ENCODE results near the gene ANKRD17. TPM values are rescaled to one million over a fixed set of nuclear protein-coding genes. Genes with fewer than 3 reads are reported as not detected.

ANKRD17 gene
- total RNA-seq, 4 donors from 2014 or later, result 69.9 to 93.1 (median 74.3) TPM

- intact Hi-C loops (cut with DNase I; ENCODE audit: low total_unique reads) (no loop called here), in situ Hi-C loops (cut with MboI; ENCODE audit: low pct_ligation_motif_present in 1 of 4, low pct_unique_long_range_greater_than_20kb in 1 of 4, low sequenced_read_pairs in 3 of 4) (loop anchor here in 3 of 4 donors (10.0 to 25.0 kb wide), 2 partner anchors 177 to 190 kb away; partner anchors contain the start of gene COX18 (in 2 of the 3))
- no peak overlapping the region for H3K27ac ChIP-seq
- TF ChIP-seq EP300 (IDR thresholded peaks at IDR 0.05; ENCODE audit: low read depth), result no peak
- TF ChIP-seq POLR2AphosphoS5 (IDR thresholded peaks at IDR 0.05), result no peak
- TF ChIP-seq CTCF (IDR thresholded peaks at IDR 0.05), result no peak
- no peak for TF ChIP-seq POLR2A (IDR thresholded peaks at IDR 0.05)
- H3K4me1 ChIP-seq, result peaks cover 22 to 69% (median 40%) of the 10 kb centered on the region in 4 donors
- DNase-seq, result no peak
- peaks cover 0 to 5% (median 0%) of the 10 kb centered on the region in 4 donors for H3K36me3 ChIP-seq
- no peaks in the 10 kb centered on the region for H3K27me3 ChIP-seq
- H3K9me3 ChIP-seq, result no peaks in the 10 kb centered on the region
- no peak overlapping the region for H3K4me3 ChIP-seq
These were observed 6.6 kb downstream of the ANKRD17 start for GRCh38 chr4:73252001-73252400.

GRCh38 chr4:73251384-73251783 lies 7.2 kb downstream of the ANKRD17 start:
- DNase-seq, result no peak
- no peak overlapping the region for H3K27ac ChIP-seq
- no peak overlapping the region for H3K4me3 ChIP-seq
- TF ChIP-seq POLR2A (IDR thresholded peaks at IDR 0.05), result no peak
- no peak for TF ChIP-seq EP300 (IDR thresholded peaks at IDR 0.05; ENCODE audit: low read depth)
- TF ChIP-seq POLR2AphosphoS5 (IDR thresholded peaks at IDR 0.05), result no peak
- TF ChIP-seq CTCF (IDR thresholded peaks at IDR 0.05), result no peak
- WGBS, 2 donors (ENCODE audit: low coverage in 1 of 2), result 88% methylated on average over 2 of the region's 2 CpGs
- no peaks in the 10 kb centered on the region for H3K27me3 ChIP-seq
- intact Hi-C loops (cut with DNase I; ENCODE audit: low total_unique reads), result no loop called here
- H3K9me3 ChIP-seq, result no peaks in the 10 kb centered on the region
- H3K36me3 ChIP-seq, result peaks cover 0 to 5% (median 0%) of the 10 kb centered on the region in 4 donors
- H3K4me1 ChIP-seq, result peaks cover 18 to 69% (median 37%) of the 10 kb centered on the region in 4 donors
- in situ Hi-C loops (cut with MboI; ENCODE audit: low pct_ligation_motif_present in 1 of 4, low pct_unique_long_range_greater_than_20kb in 1 of 4, low sequenced_read_pairs in 3 of 4), result loop anchor here in 3 of 4 donors (10.0 to 25.0 kb wide), 2 partner anchors 177 to 189 kb away; partner anchors contain the start of gene COX18 (in 2 of the 3)

GRCh38 chr4:73250642-73251041 lies 8.0 kb downstream of the ANKRD17 start:
- in situ Hi-C loops (cut with MboI; ENCODE audit: low pct_ligation_motif_present in 1 of 4, low pct_unique_long_range_greater_than_20kb in 1 of 4, low sequenced_read_pairs in 3 of 4), result loop anchor here in 3 of 4 donors (10.0 to 25.0 kb wide), 2 partner anchors 176 to 188 kb away; partner anchors contain the start of gene COX18 (in 2 of the 3)
- peaks cover 0 to 5% (median 0%) of the 10 kb centered on the region in 4 donors for H3K36me3 ChIP-seq
- TF ChIP-seq EP300 (IDR thresholded peaks at IDR 0.05; ENCODE audit: low read depth) (no peak), CTCF (IDR thresholded peaks at IDR 0.05) (no peak), POLR2A (IDR thresholded peaks at IDR 0.05) (no peak)
- no peaks in the 10 kb centered on the region for H3K9me3 ChIP-seq
- DNase-seq, result no peak
- H3K27ac ChIP-seq, result no peak overlapping the region
- H3K4me1 ChIP-seq, result peaks cover 17 to 69% (median 34%) of the 10 kb centered on the region in 4 donors
- 86 to 88% methylated on average over 7 to 9 of the region's 9 CpGs for WGBS, 2 donors (ENCODE audit: low coverage in 1 of 2)
- intact Hi-C loops (cut with DNase I; ENCODE audit: low total_unique reads), result no loop called here
- H3K4me3 ChIP-seq, result no peak overlapping the region
- no peaks in the 10 kb centered on the region for H3K27me3 ChIP-seq

GRCh38 chr4:73248821-73249220 lies 9.8 kb downstream of the ANKRD17 start:
- Histone ChIP-seq H3K4me3 (no peak overlapping the region), H3K27me3 (no peaks in the 10 kb centered on the region), H3K27ac (no peak overlapping the region), H3K4me1 (peaks cover 12 to 64% (median 28%) of the 10 kb centered on the region in 4 donors), H3K9me3 (no peaks in the 10 kb centered on the region), H3K36me3 (peaks cover 0 to 5% (median 0%) of the 10 kb centered on the region in 4 donors)
- intact Hi-C loops (cut with DNase I; ENCODE audit: low total_unique reads) (no loop called here), in situ Hi-C loops (cut with MboI; ENCODE audit: low pct_ligation_motif_present in 1 of 4, low pct_unique_long_range_greater_than_20kb in 1 of 4, low sequenced_read_pairs in 3 of 4) (no loop called here)
- no peak for TF ChIP-seq EP300 (IDR thresholded peaks at IDR 0.05; ENCODE audit: low read depth)
- no peak for TF ChIP-seq POLR2AphosphoS5 (IDR thresholded peaks at IDR 0.05)
- no peak for TF ChIP-seq POLR2A (IDR thresholded peaks at IDR 0.05)
- TF ChIP-seq CTCF (IDR thresholded peaks at IDR 0.05), result no peak
- DNase-seq, result no peak

All from transverse colon (tissue), 4 donors.